CD14-positive monocyte (primary cell): ENCODE measurements around the gene CABP7. TPM values are rescaled to one million over a fixed set of nuclear protein-coding genes. Genes with fewer than 3 reads are reported as not detected.

ENCODE experiments used
- DNase-seq, 3 donors: peaks; one replicate each; pipeline ENCODE4 v3.0.0-alpha.2; 2011 to 2022
- H2AFZ ChIP-seq: 2 replicates; pipeline ENCODE4 v1.6.0; 2012; ENCODE audit warnings: mild to moderate bottlenecking, low read depth, low read length, inconsistent platforms; ENCODE audit not compliant: insufficient read depth, poor library complexity, severe bottlenecking
- H3K27ac ChIP-seq, 2 donors: 1 replicate in 1 of 2; 2 replicates in 1 of 2; pipeline ENCODE4 v1.5.1; 2012 to 2013; ENCODE audit warnings: low read length in 2 of 2, control low read depth in 1 of 2, inconsistent platforms in 1 of 2, low read depth in 1 of 2, mild to moderate bottlenecking in 1 of 2
- H3K27me3 ChIP-seq, 2 donors: one replicate each; pipeline versions ENCODE4 v1.6.0 to v1.6.1; 2011 to 2013; ENCODE audit warnings: low read length in 2 of 2; ENCODE audit not compliant: control insufficient read depth in 2 of 2, insufficient read depth in 2 of 2
- H3K36me3 ChIP-seq, 2 donors: replicated peaks in 1 of 2; 1 replicate in 1 of 2; 2 replicates in 1 of 2; pipeline versions ENCODE4 v1.5.1 to v1.6.1; 2012 to 2013; ENCODE audit warnings: low read length in 2 of 2, control low read depth in 1 of 2, inconsistent platforms in 1 of 2, mild to moderate bottlenecking in 1 of 2; ENCODE audit not compliant: insufficient read depth in 2 of 2, control insufficient read depth in 1 of 2
- H3K4me1 ChIP-seq, 2 donors: 1 replicate in 1 of 2; 2 replicates in 1 of 2; pipeline versions ENCODE4 v1.5.1 to v1.6.1; 2012 to 2013; ENCODE audit warnings: low read length in 2 of 2, control low read depth in 1 of 2, inconsistent platforms in 1 of 2, mild to moderate bottlenecking in 1 of 2, moderate library complexity in 1 of 2; ENCODE audit not compliant: insufficient read depth in 2 of 2, control insufficient read depth in 1 of 2
- H3K4me2 ChIP-seq: replicated peaks from 2 replicates; pipeline ENCODE3; 2012; ENCODE audit warnings: low read length, moderate library complexity, mild to moderate bottlenecking; ENCODE audit not compliant: poor library complexity, severe bottlenecking; ENCODE audit errors: extremely low read depth
- H3K4me3 ChIP-seq, 3 experiments: fragments of 200-600 bp in 1 of 3; sonication (generic) in 1 of 3; replicated peaks in 1 of 3; 1 replicate in 2 of 3; 2 replicates in 1 of 3; pipeline ENCODE4 v1.5.1; 2011 to 2013; ENCODE audit warnings: low read length in 3 of 3, mild to moderate bottlenecking in 3 of 3, control low read depth in 2 of 3, low read depth in 2 of 3, inconsistent platforms in 1 of 3, moderate library complexity in 1 of 3
- H3K79me2 ChIP-seq: 2 replicates; pipeline ENCODE4 v1.6.0; 2012; ENCODE audit warnings: mild to moderate bottlenecking, control low read depth, inconsistent platforms, low read length, moderate library complexity; ENCODE audit not compliant: insufficient read depth
- H3K9ac ChIP-seq: 2 replicates; pipeline ENCODE4 v1.6.0; 2017; ENCODE audit warnings: low read length, mild to moderate bottlenecking; ENCODE audit not compliant: insufficient read depth, poor library complexity, severe bottlenecking
- H3K9me3 ChIP-seq, 2 donors: replicated peaks in 1 of 2; 1 replicate in 1 of 2; 2 replicates in 1 of 2; pipeline versions ENCODE4 v1.5.1 to v1.6.1; 2012 to 2013; ENCODE audit warnings: low read length in 2 of 2, control low read depth in 1 of 2; ENCODE audit not compliant: control insufficient read depth in 1 of 2, insufficient read depth in 1 of 2
- H4K20me1 ChIP-seq: 2 replicates; pipeline ENCODE4 v1.6.0; 2012; ENCODE audit warnings: mild to moderate bottlenecking, low read length, control low read depth, moderate library complexity; ENCODE audit not compliant: insufficient read depth
- H3K27ac Mint-ChIP-seq, 7 donors: one replicate each; pipeline ENCODE4 v1.8.0; 2020; ENCODE audit warnings: mild to moderate bottlenecking in 7 of 7, mixed read lengths in 7 of 7, moderate library complexity in 6 of 7, inconsistent platforms in 2 of 7
- H3K27me3 Mint-ChIP-seq, 3 donors: one replicate each; pipeline ENCODE4 v1.8.0; 2021 to 2022; ENCODE audit warnings: low read depth in 3 of 3, mild to moderate bottlenecking in 3 of 3, mixed read lengths in 3 of 3, moderate library complexity in 3 of 3, inconsistent platforms in 1 of 3
- H3K36me3 Mint-ChIP-seq, 2 donors: one replicate each; pipeline ENCODE4 v1.8.0; 2020; ENCODE audit warnings: mixed read lengths in 2 of 2, inconsistent platforms in 1 of 2, mild to moderate bottlenecking in 1 of 2
- H3K4me1 Mint-ChIP-seq: one replicate; pipeline ENCODE4 v1.8.0; 2020; ENCODE audit warnings: mild to moderate bottlenecking, mixed read lengths
- H3K4me3 Mint-ChIP-seq, 2 donors: one replicate each; pipeline ENCODE4 v1.8.0; 2020; ENCODE audit warnings: mild to moderate bottlenecking in 2 of 2, mixed read lengths in 2 of 2, moderate library complexity in 1 of 2
- H3K9me3 Mint-ChIP-seq, 7 donors: one replicate each; pipeline ENCODE4 v1.8.0; 2020 to 2022; ENCODE audit warnings: mixed read lengths in 7 of 7, mild to moderate bottlenecking in 6 of 7, moderate library complexity in 6 of 7, inconsistent platforms in 2 of 7
- WGBS: methylation state at CpG from one replicate; pipeline ENCODE4 v1.1.5; 2013; ENCODE audit warnings: missing lambda C conversion rate; ENCODE audit not compliant: insufficient coverage; 5-methylcytosine and 5-hydroxymethylcytosine counted together
- intact Hi-C, 2 donors: fragments of 100-400 bp; cut with micrococcal nuclease; formaldehyde crosslinking; loops; one replicate each; pipeline versions ENCODE4 v1.15.0 to v1.15.1; 2023
- polyA plus RNA-seq, 3 donors: library from polyadenylated mRNA; depleted of rRNA in 1 of 3; unstranded in 2 of 3; stranded (reverse) in 1 of 3; fragments of 300-500 nt in 2 of 3; fragments of >200 nt in 1 of 3; fragmentation: Illumina TruSeq in 2 of 3; gene quantifications; 1 replicate in 2 of 3; 2 replicates in 1 of 3; pipeline ENCODE4 v1.2.3, GENCODE V29; 2012 to 2021
- TF ChIP-seq, protein P1 (sequence below): fragments of 200-600 bp; IDR thresholded peaks from one replicate; pipeline ENCODE4 v1.8.0; 2022; ENCODE audit warnings: antibody characterized with exemption, mild to moderate bottlenecking

The CABP7 gene
- polyA plus RNA-seq, 3 donors: 0.11 to 0.14 TPM; not detected in 1

DNA sequence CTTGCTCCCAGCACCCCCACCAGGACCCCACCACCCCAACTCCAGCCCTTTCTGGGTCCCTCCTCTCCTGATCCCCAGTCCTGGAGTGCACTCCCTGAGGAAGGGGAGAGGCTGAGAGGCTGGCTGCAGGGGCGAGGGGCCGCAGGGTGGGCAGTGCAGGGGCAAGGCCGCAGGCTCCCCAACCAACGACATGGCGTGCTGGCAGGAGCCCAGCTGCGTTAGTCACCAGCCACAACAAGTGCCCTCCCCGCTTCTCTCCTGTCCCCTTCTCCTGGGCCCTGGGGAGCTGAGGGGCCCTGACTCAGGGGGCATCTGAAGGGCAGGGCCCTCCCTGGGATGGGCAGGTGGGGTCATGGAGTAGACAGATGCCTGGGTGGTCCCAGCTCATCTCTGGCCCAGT is 2.3 kb downstream of the CABP7 start:
- TF ChIP-seq, protein P1, sequence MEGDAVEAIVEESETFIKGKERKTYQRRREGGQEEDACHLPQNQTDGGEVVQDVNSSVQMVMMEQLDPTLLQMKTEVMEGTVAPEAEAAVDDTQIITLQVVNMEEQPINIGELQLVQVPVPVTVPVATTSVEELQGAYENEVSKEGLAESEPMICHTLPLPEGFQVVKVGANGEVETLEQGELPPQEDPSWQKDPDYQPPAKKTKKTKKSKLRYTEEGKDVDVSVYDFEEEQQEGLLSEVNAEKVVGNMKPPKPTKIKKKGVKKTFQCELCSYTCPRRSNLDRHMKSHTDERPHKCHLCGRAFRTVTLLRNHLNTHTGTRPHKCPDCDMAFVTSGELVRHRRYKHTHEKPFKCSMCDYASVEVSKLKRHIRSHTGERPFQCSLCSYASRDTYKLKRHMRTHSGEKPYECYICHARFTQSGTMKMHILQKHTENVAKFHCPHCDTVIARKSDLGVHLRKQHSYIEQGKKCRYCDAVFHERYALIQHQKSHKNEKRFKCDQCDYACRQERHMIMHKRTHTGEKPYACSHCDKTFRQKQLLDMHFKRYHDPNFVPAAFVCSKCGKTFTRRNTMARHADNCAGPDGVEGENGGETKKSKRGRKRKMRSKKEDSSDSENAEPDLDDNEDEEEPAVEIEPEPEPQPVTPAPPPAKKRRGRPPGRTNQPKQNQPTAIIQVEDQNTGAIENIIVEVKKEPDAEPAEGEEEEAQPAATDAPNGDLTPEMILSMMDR: no peak
- intact Hi-C loops: no loop called here
- H3K9me3 ChIP-seq: peaks cover 0 to 5% of the 10 kb centered on the region in 2 donors
- H3K79me2 ChIP-seq: no peaks in the 10 kb centered on the region
- Mint-ChIP-seq H3K4me1 (peaks cover 2% of the 10 kb centered on the region), H3K9me3 (peaks cover 0 to 11% (median 0%) of the 10 kb centered on the region in 7 donors), H3K36me3 (no peaks in the 10 kb centered on the region), H3K27me3 (peaks cover 42 to 67% (median 48%) of the 10 kb centered on the region in 3 donors), H3K4me3 (peak overlapping the region in 1 of 2 donors; percentile 55), H3K27ac (no peak overlapping the region)
- no peaks in the 10 kb centered on the region for H3K4me1 ChIP-seq
- no peak overlapping the region for H2AFZ ChIP-seq
- H3K4me2 ChIP-seq: no peak overlapping the region
- no peaks in the 10 kb centered on the region for H4K20me1 ChIP-seq
- H3K27ac ChIP-seq: no peak overlapping the region
- H3K4me3 ChIP-seq: no peak overlapping the region
- no peak for DNase-seq
- WGBS: 100% methylated on average over 1 of the region's 7 CpGs
- H3K27me3 ChIP-seq: peaks cover 16 to 42% of the 10 kb centered on the region in 2 donors
- no peaks in the 10 kb centered on the region for H3K36me3 ChIP-seq
- no peak overlapping the region for H3K9ac ChIP-seq

DNA sequence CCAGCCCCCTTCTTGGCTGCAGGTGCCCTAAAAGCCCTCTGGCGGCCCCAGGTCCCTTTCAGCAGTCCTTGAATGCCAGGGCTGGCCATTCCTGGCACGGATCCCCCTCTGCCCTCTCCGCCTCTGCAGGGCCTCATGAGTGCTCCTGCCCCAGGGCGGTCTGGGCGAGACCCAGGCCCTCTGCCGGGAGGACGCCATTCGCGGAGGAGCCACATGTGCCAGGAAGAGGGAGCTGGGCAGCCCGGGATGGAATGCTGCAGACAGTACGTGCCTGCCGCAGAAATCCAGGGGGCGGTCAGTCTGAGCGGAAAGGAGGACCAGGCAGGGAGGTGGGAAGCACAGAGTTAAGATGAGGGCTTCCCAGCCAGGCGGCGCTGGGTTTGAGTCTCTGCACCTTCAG is 2.8 kb downstream of the CABP7 start:
- no peak for DNase-seq
- intact Hi-C loops: no loop called here
- Histone ChIP-seq H3K4me1 (no peaks in the 10 kb centered on the region), H4K20me1 (no peaks in the 10 kb centered on the region), H3K79me2 (no peaks in the 10 kb centered on the region), H3K4me3 (no peak overlapping the region), H3K27me3 (peaks cover 16 to 42% of the 10 kb centered on the region in 2 donors), H3K4me2 (no peak overlapping the region), H3K27ac (no peak overlapping the region), H2AFZ (no peak overlapping the region), H3K9me3 (peaks cover 0 to 5% of the 10 kb centered on the region in 2 donors), H3K9ac (no peak overlapping the region), H3K36me3 (no peaks in the 10 kb centered on the region)
- Mint-ChIP-seq H3K4me3 (no peak overlapping the region), H3K4me1 (peaks cover 2% of the 10 kb centered on the region), H3K36me3 (no peaks in the 10 kb centered on the region), H3K9me3 (peaks cover 0 to 11% (median 0%) of the 10 kb centered on the region in 7 donors), H3K27ac (no peak overlapping the region), H3K27me3 (peaks cover 38 to 63% (median 43%) of the 10 kb centered on the region in 3 donors)
- WGBS: 91% methylated on average over 16 of the region's 16 CpGs
- TF ChIP-seq, protein P1: no peak
